Stimulated activated CD8-positive, alpha-beta memory T cell treated with anti-CD3 and anti-CD28 coated beads, Interleukin-15, amount 100 ng/mL, for 48 hours (primary cell): ENCODE measurements around the gene DPM1.

ENCODE experiments used
- DNase-seq, 2 donors: peaks; one replicate each; pipeline ENCODE4 v3.0.0-alpha.2; 2020; ENCODE audit warnings: low read depth in 2 of 2

The DPM1 gene

DNA sequence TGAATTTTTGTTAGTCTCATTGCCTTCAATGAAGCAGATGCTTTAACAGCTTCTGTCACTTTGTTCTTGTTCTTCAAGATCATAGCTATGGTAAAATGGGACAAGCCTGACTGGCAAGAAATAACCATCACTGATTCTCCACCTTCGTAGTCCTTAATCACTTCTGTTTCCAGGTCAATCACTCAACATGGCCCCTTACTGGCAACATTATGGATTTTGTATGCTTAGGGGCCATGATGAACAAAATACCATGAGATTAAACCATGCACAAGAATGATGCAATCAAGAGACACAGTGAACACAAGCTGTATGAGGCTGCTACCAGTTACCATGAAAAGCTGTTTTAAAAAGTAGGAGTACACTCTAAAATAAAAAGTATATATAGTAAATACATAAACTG lies 59.9 kb downstream of the DPM1 start:
- no peak for DNase-seq

GRCh38 chr20:50895111-50895830 lies 63.1 kb downstream of the DPM1 start:
- no peak for DNase-seq

DNA sequence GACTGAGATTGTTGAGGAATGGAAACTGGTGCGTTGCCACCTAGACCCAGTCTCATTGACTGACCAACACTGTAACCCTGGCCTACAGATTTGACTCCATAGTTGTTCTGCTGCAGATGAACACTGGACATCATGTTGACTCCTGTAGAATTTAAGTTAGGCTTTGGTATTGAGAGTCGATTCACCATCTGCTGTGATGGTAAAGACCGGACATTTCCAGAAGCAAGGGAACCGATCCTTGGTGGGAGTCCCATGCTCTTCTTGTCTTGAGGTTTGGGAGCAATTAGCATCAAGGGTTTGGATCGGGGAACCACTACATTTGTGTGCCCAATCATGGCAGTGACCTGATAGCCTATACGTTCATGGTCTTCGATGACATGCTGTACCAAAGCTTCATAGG lies 64.7 kb downstream of the DPM1 start:
- DNase-seq = no peak

DNA sequence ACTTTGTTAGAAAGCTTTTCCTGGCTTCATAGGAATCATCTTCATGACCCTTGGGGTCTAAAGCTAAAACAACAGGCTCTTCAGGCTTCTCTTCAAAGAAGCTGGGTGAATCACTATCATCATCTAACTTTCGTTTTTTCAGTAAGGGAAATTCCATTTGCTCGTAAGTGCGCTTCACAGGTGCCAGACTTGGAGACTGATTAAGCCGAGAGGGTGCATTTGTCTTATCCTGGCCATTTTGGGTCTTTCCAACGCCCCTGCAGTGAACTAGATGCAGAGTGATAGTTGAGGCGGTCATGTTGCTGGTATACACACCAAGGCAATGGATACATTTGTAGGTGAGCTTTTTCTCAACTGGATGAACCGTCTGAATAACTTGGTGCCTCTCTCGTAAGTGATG lies 65.9 kb downstream of the DPM1 start:
- no peak for DNase-seq

GRCh38 chr20:50891138-50891537 lies 67.2 kb downstream of the DPM1 start:
- DNase-seq = no peak

- DNase-seq = no peak
These were observed 70.8 kb downstream of the DPM1 start for GRCh38 chr20:50887576-50887975.

DNA sequence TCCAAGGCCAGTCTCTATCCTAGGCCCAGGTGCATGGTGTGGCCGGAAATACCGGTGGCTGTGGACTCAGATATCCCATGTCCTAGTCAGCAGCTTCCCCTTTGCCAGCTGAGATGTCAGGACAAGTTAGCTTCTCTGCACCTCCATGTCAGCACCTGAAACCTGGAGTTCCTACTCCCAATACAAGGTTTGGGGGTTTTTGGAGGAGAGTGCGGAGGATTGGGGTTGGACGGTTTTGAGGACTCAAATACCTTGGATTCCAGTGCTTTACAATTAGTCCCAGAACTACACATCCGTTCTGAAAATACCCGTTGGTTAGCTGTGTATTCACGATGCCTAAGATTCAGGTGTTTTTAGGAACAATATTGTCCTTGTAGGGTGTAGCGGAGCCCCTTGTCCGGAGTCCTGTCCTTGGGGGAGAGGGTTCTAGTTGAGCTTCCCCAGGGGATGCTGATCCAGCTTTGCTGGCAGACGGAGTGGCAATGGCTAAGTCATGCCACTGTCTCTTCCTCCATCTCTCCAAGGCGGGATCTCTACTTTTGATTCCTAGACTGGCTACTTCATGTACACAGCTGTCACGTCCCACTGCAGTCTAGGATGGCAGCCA lies 72.0 kb downstream of the DPM1 start:
- DNase-seq = no peak

DNA sequence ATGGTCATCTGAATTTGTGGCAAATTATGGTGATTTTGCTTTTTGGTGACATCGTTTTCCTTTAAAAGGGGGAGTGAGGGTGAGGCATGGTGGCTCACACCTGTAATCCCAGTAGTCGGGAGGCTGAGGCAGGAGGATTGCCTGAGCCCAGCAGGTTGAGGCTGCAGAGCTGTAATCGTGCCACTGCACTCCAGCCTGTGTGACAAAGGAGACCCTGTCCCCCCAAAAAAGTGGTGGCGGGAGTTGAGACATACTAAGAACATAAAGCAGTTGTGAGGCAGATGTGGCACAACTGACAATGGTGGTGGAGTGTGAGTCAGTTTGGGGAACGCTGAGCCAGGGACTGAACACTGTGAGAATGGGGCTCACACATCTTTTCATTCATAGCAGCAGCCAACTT lies 72.6 kb downstream of the DPM1 start:
- DNase-seq = no peak

- no peak for DNase-seq
These were observed 73.3 kb downstream of the DPM1 start for GRCh38 chr20:50885068-50885467.
